Omental fat pad (tissue), 4 donors: ENCODE results near the gene TUBG1. TPM values are rescaled to one million over a fixed set of nuclear protein-coding genes. Genes with fewer than 3 reads are reported as not detected.

Experiments used
- ATAC-seq: fragments of 150-250 bp; one replicate; pipeline ENCODE4 v1.9.1; 2016; ENCODE audit warnings: mild to moderate bottlenecking, moderate library complexity; ENCODE audit not compliant: low FRiP score
- DNase-seq: peaks from one replicate; pipeline ENCODE4 v3.0.0-alpha.2; 2019; ENCODE audit warnings: low spot score
- CTCF ChIP-seq, 3 donors: fragments of 450-650 bp; IDR thresholded peaks; one replicate each; pipeline ENCODE4 v1.5.1; 2016 to 2017; ENCODE audit warnings: antibody characterized with exemption in 3 of 3, mild to moderate bottlenecking in 3 of 3, moderate library complexity in 2 of 3
- total RNA-seq, 4 donors: library from RNA; depleted of rRNA; stranded (reverse); fragments of >200 nt; gene quantifications; one replicate each; pipeline ENCODE4 v1.1.0, GENCODE V29; 2016

TUBG1 gene
- total RNA-seq: 10 to 100 TPM; 19.8 to 45.8 (median 27.1) TPM

DNA sequence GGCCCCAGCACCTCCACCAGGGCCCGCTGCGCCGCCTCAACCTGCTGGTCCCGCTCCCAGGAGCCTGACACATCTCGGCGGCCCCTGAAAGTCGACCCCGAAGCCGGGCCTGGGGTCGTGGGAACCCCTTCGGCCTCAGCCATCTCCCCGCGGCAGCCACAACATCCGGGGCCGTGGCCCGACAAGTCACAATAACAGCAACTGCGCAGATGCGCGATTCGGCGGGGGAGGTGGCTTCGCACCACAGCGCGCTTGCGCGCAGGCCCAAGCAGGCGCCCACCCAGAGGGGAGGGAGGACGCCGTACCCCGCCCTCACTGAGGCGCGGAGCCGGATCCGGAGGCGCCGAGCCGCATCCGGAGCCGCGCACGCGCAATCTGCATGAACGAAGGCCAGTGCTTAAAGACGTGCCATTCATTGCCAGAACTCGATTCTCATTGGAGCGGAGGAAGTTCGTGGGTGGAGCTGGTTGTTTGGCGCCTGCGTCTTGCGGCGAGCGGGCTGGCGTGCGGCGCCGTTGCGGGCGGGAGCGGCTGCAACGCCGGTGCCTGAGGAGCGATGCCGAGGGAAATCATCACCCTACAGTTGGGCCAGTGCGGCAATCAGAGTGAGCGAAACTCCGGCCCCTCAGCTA, at the start of gene TUBG1, which contains the start of gene RETREG3:
Gene TUBG1 (plus strand): TSS at position 502 of the 632 bp plus-strand sequence. CDS start 55 bp downstream, at position 557.
Gene RETREG3 (minus strand): TSS at position 193 of the 632 bp plus-strand sequence. CDS start 50 bp downstream, at position 143.
- DNase-seq (peak; percentile 95), ATAC-seq (peak; percentile 97)
- no peak for TF ChIP-seq CTCF (IDR thresholded peaks at IDR 0.05)

DNA sequence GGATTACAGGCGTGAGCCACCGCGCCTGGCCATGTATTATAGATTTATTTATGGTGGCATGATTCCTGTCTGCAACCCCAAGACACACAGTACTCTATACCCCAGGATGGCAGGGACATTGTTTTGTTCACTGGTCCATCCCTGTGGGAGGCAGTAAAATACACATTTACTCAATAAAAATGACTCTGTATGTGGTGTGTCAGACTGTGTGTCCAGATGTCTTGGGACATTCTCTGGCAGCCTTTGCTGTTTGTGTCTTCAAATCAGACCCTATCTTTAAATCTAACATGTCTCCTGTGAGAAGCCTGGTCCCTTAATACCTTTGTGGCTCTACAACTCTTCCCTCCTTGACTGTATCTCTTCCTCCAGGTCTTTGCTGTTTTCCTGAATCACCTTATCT, 49.2 kb upstream of the TUBG1 start:
- ATAC-seq (no peak), DNase-seq (no peak)
- TF ChIP-seq CTCF (IDR thresholded peaks at IDR 0.05): no peak

- ATAC-seq (peak; percentile 61), DNase-seq (peak; percentile 93)
- no peak for TF ChIP-seq CTCF (IDR thresholded peaks at IDR 0.05)
Measured at GRCh38 chr17:42561897-42562387, 47.5 kb upstream of the TUBG1 start, which contains the start of gene COASY. COASY (plus strand) TSS chr17:42562148; CDS start chr17:42562623, 475 bp downstream.

- DNase-seq (no peak), ATAC-seq (peak; percentile 26)
- no peak for TF ChIP-seq CTCF (IDR thresholded peaks at IDR 0.05)
Measured at GRCh38 chr17:42562388-42563142, 46.9 kb upstream of the TUBG1 start.

GRCh38 chr17:42563143-42563509, 46.4 kb upstream of the TUBG1 start:
- no peak for ATAC-seq
- DNase-seq: no peak
- no peak for TF ChIP-seq CTCF (IDR thresholded peaks at IDR 0.05)

- no peak for TF ChIP-seq CTCF (IDR thresholded peaks at IDR 0.05)
- ATAC-seq: no peak
- DNase-seq: no peak
Measured at GRCh38 chr17:42563543-42563942, 45.9 kb upstream of the TUBG1 start.
